ENCODE measurements around the gene RFX3. TPM values are rescaled to one million over a fixed set of nuclear protein-coding genes. Genes with fewer than 3 reads are reported as not detected.

The RFX3 gene
- total RNA-seq, 2 donors from 2014 or later: 10.9 to 15.5 TPM

- Histone ChIP-seq H3K4me1 (replicated peaks) (no peaks in the 10 kb centered on the region), H3K27ac (no peak overlapping the region), H3K27me3 (replicated peaks; ENCODE audit: insufficient read depth) (no peaks in the 10 kb centered on the region), H3K9me3 (no peaks in the 10 kb centered on the region), H3K4me3 (no peak overlapping the region), H3K36me3 (no peaks in the 10 kb centered on the region)
- intact Hi-C loops (cut with DNase I): no loop called here
- DNase-seq (ENCODE audit: low spot score): peak; percentile 15
- peak; percentile 59 for TF ChIP-seq POLR2AphosphoS5 (IDR thresholded peaks at IDR 0.05)
- TF ChIP-seq CTCF (IDR thresholded peaks at IDR 0.05): no peak
- 19% methylated on average over 3 of the region's 3 CpGs for WGBS
These were observed 93.9 kb downstream of the RFX3 start for GRCh38 chr9:3431890-3432289.

GRCh38 chr9:3419893-3420292, 105.9 kb downstream of the RFX3 start:
- H3K4me3 ChIP-seq: no peak overlapping the region
- H3K27me3 ChIP-seq (replicated peaks; ENCODE audit: insufficient read depth): no peaks in the 10 kb centered on the region
- whole genome bisulfite sequencing: 95% methylated on average over 11 of the region's 11 CpGs
- no peak for TF ChIP-seq CTCF (IDR thresholded peaks at IDR 0.05)
- no peak for TF ChIP-seq POLR2A (IDR thresholded peaks at IDR 0.05)
- no peak for TF ChIP-seq POLR2AphosphoS5 (IDR thresholded peaks at IDR 0.05)
- intact Hi-C loops (cut with DNase I): no loop called here
- DNase-seq (ENCODE audit: low spot score): no peak
- H3K27ac ChIP-seq: no peak overlapping the region
- H3K4me1 ChIP-seq (replicated peaks): no peaks in the 10 kb centered on the region
- no peaks in the 10 kb centered on the region for H3K36me3 ChIP-seq
- no peaks in the 10 kb centered on the region for H3K9me3 ChIP-seq

GRCh38 chr9:3415906-3416305, 109.9 kb downstream of the RFX3 start:
- H3K4me3 ChIP-seq: no peak overlapping the region

GRCh38 chr9:3413984-3414383, 111.8 kb downstream of the RFX3 start:
- Histone ChIP-seq H3K4me1 (replicated peaks) (no peaks in the 10 kb centered on the region), H3K36me3 (no peaks in the 10 kb centered on the region), H3K4me3 (no peak overlapping the region), H3K27me3 (replicated peaks; ENCODE audit: insufficient read depth) (no peaks in the 10 kb centered on the region), H3K9me3 (no peaks in the 10 kb centered on the region), H3K27ac (no peak overlapping the region)
- intact Hi-C loops (cut with DNase I): no loop called here
- TF ChIP-seq POLR2AphosphoS5 (IDR thresholded peaks at IDR 0.05): no peak
- TF ChIP-seq POLR2A (IDR thresholded peaks at IDR 0.05): no peak
- TF ChIP-seq CTCF (IDR thresholded peaks at IDR 0.05): no peak
- DNase-seq (ENCODE audit: low spot score): no peak

More at GRCh38 chr9:3415906-3416305, 109.9 kb downstream of the RFX3 start:
- no peak for DNase-seq (ENCODE audit: low spot score)
- intact Hi-C loops (cut with DNase I): no loop called here
- Histone ChIP-seq H3K27me3 (replicated peaks; ENCODE audit: insufficient read depth) (no peaks in the 10 kb centered on the region), H3K9me3 (no peaks in the 10 kb centered on the region), H3K27ac (no peak overlapping the region), H3K4me1 (replicated peaks) (no peaks in the 10 kb centered on the region), H3K36me3 (no peaks in the 10 kb centered on the region)
- no peak for TF ChIP-seq CTCF (IDR thresholded peaks at IDR 0.05)

GRCh38 chr9:3410461-3410860, 115.3 kb downstream of the RFX3 start:
- Histone ChIP-seq H3K4me1 (replicated peaks) (no peaks in the 10 kb centered on the region), H3K36me3 (no peaks in the 10 kb centered on the region), H3K27ac (no peak overlapping the region), H3K27me3 (replicated peaks; ENCODE audit: insufficient read depth) (no peaks in the 10 kb centered on the region), H3K9me3 (no peaks in the 10 kb centered on the region), H3K4me3 (no peak overlapping the region)
- no peak for DNase-seq (ENCODE audit: low spot score)
- WGBS: 52% methylated on average over 4 of the region's 4 CpGs
- intact Hi-C loops (cut with DNase I): no loop called here
- no peak for TF ChIP-seq POLR2A (IDR thresholded peaks at IDR 0.05)
- TF ChIP-seq POLR2AphosphoS5 (IDR thresholded peaks at IDR 0.05): no peak
- TF ChIP-seq CTCF (IDR thresholded peaks at IDR 0.05): no peak
